Activated T-helper 1 cell treated with anti-CD3 and anti-CD28 coated beads, Interleukin-2, amount 50 U/mL, for 16 hours (primary cell): ENCODE measurements around the gene SCN8A.

ENCODE experiments used
- DNase-seq, 2 donors: peaks; one replicate each; pipeline ENCODE4 v3.0.0-alpha.2; 2020; ENCODE audit warnings: low read depth in 1 of 2, low spot score in 1 of 2

Gene SCN8A

DNA sequence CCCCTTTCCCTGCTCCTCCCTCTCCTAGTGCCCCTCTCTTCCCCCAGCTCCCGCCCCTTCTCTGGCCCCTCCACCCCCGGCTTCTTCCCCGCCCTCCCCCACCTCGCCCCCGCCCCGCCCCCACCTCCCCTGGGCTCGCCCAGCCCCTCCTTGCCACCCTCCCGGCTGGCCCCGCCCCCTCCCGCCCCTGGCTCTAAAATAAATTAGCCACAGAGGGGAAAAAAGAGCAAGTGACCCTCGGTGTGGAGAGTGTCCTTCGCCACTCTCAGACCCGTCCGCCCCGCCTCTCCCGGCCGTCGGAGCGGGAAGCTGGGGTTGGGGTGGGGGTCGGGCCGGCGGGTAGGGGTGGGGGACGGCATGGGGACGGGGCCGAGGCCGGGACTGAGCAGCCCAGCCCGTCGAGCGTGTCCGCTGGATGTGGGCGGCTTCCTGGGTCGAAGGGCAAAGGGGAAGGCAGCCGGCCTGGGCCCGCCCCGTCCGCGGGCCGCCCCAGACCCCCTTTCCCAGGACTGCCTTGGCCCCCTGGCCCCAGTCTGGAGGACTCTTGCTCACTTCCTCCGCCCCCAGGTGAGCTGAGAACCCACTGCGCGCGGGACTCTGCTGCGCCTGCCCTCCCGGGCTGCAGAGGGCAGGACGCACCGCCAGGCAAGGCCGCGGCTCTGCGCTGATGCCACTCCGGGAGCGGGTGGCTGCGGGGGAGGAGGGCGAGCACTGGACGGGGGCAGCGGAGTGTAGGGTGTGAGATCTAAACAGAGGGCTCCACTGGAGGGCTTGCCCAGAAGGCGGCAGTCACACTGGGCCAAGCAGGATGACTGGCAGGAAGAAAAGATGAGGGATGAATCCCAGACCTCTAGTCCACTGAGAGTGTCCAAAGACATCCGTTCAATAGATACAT is 258.1 kb downstream of the SCN8A start:
- no peak for DNase-seq

DNA sequence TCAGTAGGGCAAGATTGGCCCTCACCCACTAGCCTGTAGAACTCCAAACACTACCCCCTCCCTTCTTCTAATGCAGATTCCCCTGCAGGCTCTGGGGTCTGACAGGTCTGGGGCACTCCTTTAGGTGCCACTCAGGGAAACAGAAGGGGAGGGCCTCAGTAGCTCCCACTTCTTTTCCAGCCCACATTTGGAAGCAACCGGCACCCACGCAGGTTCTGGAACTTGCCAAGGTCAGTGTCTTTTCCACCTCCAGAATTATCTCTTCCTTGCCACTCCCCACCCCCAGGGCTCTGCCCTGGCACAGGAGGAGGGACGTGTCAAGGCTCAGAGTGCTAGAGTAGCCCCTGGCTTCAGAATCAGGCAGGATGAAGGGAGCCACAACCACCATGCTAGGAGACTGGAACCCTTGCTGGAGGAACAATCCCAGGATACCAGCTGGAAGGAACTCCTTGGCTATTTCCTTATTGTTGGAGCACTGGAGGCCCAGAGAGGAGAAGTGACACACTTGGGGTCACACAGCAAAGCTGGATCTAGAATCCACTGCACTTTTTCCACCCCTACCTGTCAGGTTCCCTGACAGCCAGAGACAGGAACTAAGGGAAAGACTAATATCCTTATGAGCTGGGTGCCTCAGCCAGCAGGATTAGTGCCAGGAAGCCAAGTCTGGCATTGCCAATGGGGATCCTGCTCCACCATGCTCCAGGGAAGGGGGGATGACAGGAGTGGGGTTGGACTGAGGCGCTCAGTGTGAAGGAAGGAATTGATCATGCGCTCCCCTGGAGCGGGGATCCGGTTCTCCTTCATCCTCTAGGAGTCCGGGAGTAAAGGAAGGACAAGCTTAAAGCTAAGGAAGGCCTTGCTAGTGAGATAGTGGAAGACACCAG is 259.3 kb downstream of the SCN8A start:
- no peak for DNase-seq

DNA sequence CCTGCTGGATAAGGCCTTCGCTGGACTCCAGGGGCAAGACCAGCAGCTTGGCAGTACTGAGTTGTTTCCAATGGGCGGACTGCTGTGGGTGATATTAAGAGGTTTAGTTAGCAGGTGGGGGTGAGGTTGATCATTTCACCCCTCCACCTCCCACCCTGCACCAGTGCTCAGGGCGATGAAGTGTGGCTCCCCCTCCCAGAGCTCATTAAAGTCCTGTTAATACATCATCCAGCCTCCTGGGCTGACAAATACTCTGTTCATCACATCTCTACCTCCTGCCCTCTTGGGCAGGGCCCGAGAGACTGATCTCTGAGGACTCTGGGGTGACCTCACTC is 259.9 kb downstream of the SCN8A start:
- DNase-seq, result no peak

DNA sequence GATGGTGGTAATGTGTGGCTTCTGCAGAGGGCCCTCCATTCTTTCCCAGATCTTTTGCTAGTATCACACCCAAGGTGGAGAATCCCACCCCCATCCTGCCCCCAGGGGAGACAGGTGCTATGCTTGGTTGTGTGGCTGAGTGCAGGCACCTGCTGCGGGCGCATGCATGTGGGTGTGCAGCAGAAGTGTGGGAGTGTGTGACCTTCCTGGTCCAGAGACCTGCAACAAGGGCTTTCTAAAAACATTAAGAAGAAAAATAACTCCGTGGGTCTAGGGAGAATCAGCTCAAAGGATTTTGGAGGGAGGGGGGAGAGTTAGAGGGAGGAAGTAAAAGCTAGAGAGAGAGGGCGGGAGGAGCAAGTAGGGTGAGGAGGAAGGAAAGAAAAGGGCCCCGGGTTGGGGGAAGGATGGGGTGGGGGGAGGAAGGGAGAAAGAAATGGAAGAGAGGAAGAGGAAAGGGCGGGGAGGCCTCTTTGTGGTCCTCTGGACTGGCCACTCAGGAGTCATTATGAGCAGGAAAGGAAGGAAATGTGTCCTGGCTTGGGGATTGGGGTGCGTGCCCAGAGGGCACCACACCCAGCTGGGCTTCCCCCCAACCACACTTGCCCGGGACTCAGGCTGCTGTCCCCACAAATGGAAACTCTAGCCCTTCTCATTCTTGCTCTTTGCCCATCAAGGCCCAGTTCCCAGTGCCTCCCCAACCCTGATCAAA is 260.5 kb downstream of the SCN8A start:
- no peak for DNase-seq

DNA sequence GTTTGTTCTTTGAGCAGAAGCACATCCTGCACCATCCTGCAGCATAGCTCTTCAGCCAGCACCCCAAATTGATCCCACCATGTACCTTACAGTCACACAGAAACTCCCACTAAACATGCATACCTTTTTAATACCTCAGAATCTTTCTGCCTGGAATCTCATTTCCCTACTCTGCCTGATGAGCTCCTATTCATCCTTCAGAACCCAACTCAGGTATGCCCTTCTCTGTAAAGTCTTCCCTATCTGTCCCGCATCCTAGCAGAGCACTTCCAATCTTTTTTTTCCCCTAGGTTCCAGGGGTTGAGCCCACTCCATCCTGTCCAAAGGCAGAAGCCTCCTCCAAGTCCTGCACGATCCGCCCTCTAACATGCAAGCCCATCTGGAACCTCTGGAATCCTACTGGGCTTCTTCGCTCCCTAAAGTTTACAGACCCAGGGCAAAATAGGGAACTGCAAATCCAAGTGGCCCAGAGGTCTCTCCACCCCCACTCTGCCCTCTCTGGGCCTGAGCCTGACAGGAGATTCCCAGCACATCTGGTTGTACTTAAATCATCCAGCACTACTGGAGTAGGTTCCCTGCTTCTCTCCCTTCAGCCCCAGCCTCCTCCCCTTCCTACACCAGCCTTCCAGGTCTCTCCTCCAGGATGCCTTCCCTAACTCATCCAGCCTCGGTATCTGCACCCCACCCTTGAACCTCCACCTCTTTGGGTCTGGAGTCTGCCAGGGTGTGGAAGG is 261.5 kb downstream of the SCN8A start:
- DNase-seq, result no peak

DNA sequence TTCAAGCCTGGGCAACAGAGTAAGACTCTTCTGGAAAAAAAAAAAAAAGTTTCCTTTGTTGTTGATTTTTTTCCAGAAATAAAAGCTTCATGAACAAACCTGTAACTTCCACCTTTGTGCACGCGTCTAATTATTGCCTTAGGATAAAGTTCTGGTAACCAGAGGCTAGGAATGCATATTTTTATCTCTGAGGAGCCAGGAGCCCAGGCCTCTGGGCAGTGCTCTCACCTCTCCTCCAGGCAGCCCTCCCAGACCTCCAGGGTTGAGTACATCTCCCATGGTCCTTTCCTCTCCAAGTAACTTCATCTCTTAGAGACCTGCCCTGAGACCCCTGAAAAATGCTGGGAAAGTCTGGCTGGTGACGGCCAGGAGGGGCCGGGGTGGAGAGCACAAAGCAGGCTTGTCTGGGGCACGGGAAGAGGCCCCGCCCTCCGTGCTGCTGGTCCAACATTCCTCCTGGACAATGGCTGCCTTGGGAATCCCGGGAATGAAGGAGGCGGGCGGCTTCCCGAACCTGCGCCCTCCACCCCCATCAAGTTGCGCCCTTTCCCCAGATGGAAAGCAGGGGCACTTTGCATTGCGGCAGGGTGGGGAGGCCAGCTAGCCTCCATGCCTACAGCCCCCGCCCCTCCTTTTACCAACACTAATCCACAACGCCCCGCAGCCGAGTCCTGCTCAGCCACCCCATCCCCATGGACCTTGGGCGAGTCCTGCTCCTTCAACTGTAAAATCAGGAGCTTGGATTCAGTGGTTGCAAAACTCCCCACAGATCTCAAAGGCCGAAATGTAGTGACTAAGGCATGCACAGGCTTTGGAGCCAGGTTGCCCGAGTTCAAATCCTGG is 264.8 kb downstream of the SCN8A start:
- no peak for DNase-seq

DNA sequence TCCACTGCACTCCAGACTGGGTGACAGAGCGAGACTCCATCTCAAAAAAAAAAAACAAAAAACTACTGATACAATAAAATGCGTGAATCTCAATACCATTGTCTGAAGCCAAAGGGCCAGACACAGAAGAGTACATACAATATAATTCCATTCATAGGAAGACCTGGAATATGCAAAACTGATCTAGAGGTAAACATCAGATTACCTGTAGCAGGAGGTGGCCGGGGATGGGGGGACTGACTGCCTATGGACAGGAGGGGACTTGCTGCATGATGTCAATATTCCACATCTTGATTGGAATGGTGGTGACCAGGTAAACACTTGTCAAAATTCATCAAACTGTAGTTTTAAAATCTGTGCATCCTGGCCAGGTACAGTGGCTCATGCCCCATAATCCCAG is 270.0 kb downstream of the SCN8A start:
- DNase-seq, result no peak
